Spleen (tissue), 11 donors: ENCODE data around the gene KIT. TPM values are rescaled to one million over a fixed set of nuclear protein-coding genes. Genes with fewer than 3 reads are reported as not detected.

ENCODE experiments used
- DNase-seq: peaks from one replicate; pipeline ENCODE4 v3.0.0-alpha.2; 2020
- H3K27ac ChIP-seq, 8 donors: fragments of 200-600 bp; sonication (generic) in 7 of 8; 1 replicate in 4 of 8; 2 replicates in 4 of 8; pipeline versions ENCODE4 v1.5.0 to v1.8.0; 2016 to 2021; ENCODE audit warnings: inconsistent platforms in 4 of 8, mild to moderate bottlenecking in 4 of 8, moderate library complexity in 1 of 8
- H3K27me3 ChIP-seq, 7 donors: fragments of 200-600 bp; sonication (generic) in 6 of 7; replicated peaks in 1 of 7; 1 replicate in 4 of 7; 2 replicates in 3 of 7; pipeline versions ENCODE4 v1.5.0 to v1.8.0; 2016 to 2021; ENCODE audit warnings: inconsistent platforms in 3 of 7, mild to moderate bottlenecking in 1 of 7
- H3K36me3 ChIP-seq, 6 donors: fragments of 200-600 bp; sonication (generic) in 5 of 6; 1 replicate in 4 of 6; 2 replicates in 2 of 6; pipeline versions ENCODE4 v1.5.0 to v1.8.0; 2016 to 2021; ENCODE audit warnings: inconsistent platforms in 2 of 6
- H3K4me1 ChIP-seq, 6 donors: fragments of 200-600 bp; sonication (generic) in 5 of 6; 1 replicate in 3 of 6; 2 replicates in 3 of 6; pipeline versions ENCODE4 v1.5.0 to v1.8.0; 2016 to 2021; ENCODE audit warnings: inconsistent platforms in 3 of 6
- H3K4me3 ChIP-seq, 8 donors: fragments of 200-600 bp; sonication (generic) in 7 of 8; 1 replicate in 4 of 8; 2 replicates in 4 of 8; pipeline versions ENCODE4 v1.5.0 to v1.8.0; 2016 to 2021; ENCODE audit warnings: inconsistent platforms in 4 of 8, mild to moderate bottlenecking in 4 of 8, moderate library complexity in 2 of 8
- H3K9me3 ChIP-seq, 8 donors: fragments of 200-600 bp; sonication (generic) in 7 of 8; 1 replicate in 4 of 8; 2 replicates in 4 of 8; pipeline versions ENCODE4 v1.5.0 to v1.8.0; 2016 to 2021; ENCODE audit warnings: inconsistent platforms in 4 of 8
- POLR2A ChIP-seq, 3 donors: fragments of 450-650 bp; IDR thresholded peaks; one replicate each; pipeline ENCODE4 v1.5.1; 2017; ENCODE audit warnings: antibody characterized with exemption in 3 of 3, mild to moderate bottlenecking in 1 of 3
- POLR2AphosphoS5 ChIP-seq, 3 donors: sonication (generic); formaldehyde crosslinking; IDR thresholded peaks; one replicate each; pipeline ENCODE4 v1.5.1; 2017; ENCODE audit warnings: antibody characterized with exemption in 3 of 3
- WGBS, 5 donors: extraction: QIAGEN DNeasy Blood & Tissue Kit in 3 of 5; methylation state at CpG; one replicate each; pipeline versions ENCODE4 v1.1.5 to v1.1.7; 2013 to 2018; 5-methylcytosine and 5-hydroxymethylcytosine counted together
- intact Hi-C: fragments of 100-400 bp; cut with DNase I; formaldehyde crosslinking; loops from one replicate; pipeline ENCODE4 v1.15.0; 2023; ENCODE audit warnings: low total_unique reads
- polyA plus RNA-seq, 3 donors: library from polyadenylated mRNA; stranded (reverse); fragments of 200-250 nt; gene quantifications; one replicate each; pipeline ENCODE4 v1.2.1, GENCODE V29; 2013
- total RNA-seq, 7 donors: library from RNA; depleted of rRNA in 3 of 7; stranded (reverse); fragments of >200 nt in 3 of 7; fragmentation: NEBNext Ultra II Directional in 4 of 7; extraction: Animal tissue kit (Norgen Biotek cat#: 25700) in 4 of 7; gene quantifications; one replicate each; pipeline versions ENCODE4 v1.1.0 to v1.2.1, GENCODE V29; 2016 to 2021
- TF ChIP-seq, protein P1 (sequence below), 11 experiments: fragments of 200-600 bp in 7 of 11; fragments of 450-650 bp in 4 of 11; sonication (generic) in 4 of 11; IDR thresholded peaks in 8 of 11; conservative IDR thresholded peaks in 3 of 11; 1 replicate in 7 of 11; 2 replicates in 4 of 11; pipeline versions ENCODE4 v1.4.0 to v1.8.0; 2016 to 2021; ENCODE audit warnings: antibody characterized with exemption in 11 of 11, inconsistent platforms in 4 of 11, mild to moderate bottlenecking in 1 of 11
- donor health status: healthy with polysubstance abuse.
- donor health status: DM: no; HTN: no; CAD: no; lungs with moderate emphysema.
- donor health status: DM: no; HTN: no; CAD: no.
- donor health status: Bipolar disorder and iron deficiency.
- donor health status: healthy.
- donor health status: DM: no; HTN: no; CAD: no.
- donor health status: DM: yes; HTN: yes; CAD: no.

KIT gene
- total and polyA plus RNA-seq, 10 donors: 0.24 to 16.8 (median 3.2) TPM

DNA sequence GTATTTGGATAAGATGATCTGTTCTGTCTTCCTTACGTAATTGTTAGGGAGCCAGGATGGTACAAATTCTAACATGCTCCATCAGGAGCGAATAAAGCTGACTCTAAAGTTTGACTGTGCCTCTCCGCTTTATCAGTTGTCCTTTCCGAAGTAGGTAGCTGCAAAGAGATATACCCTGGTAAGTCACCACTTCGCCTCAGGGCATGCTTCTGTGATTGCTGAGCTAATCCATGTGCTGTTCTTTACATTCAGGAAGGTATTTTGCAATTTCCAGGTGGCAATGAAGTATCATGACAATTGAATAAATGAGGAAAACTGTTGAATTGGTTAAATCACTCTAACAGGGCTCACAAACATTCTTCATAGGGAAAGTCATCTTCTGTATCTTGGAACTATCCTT, 38.9 kb downstream of the KIT start:
- H3K4me1 ChIP-seq: no peaks in the 10 kb centered on the region
- DNase-seq: no peak

DNA sequence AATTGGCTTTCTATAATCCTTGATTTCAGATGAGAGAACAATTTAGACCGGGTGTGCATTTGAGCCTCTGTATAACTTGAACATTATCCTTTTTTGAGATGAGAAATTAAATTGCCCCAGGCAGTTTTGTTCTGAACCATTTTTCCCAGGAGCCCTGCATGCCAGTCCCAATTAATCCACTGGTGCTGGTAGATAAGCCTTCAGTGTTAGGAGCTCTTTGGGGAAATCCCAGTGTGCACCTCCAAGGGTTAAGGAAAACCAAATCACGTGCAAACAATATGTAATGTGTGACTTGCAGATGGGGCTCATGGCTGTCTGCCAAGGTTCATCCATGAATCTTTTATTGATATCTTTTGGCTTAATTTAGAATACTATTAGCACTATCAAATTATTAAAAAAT, 43.2 kb downstream of the KIT start:
- no peaks in the 10 kb centered on the region for H3K36me3 ChIP-seq
- H3K27ac ChIP-seq: no peak overlapping the region
- no peak for DNase-seq
- WGBS, 5 donors: 20 to 38% (median 26%) methylated on average over 2 of the region's 2 CpGs
- H3K9me3 ChIP-seq: no peaks in the 10 kb centered on the region
- no peak for TF ChIP-seq POLR2AphosphoS5 (IDR thresholded peaks at IDR 0.05)
- TF ChIP-seq POLR2A (IDR thresholded peaks at IDR 0.05): no peak
- TF ChIP-seq, protein P1, sequence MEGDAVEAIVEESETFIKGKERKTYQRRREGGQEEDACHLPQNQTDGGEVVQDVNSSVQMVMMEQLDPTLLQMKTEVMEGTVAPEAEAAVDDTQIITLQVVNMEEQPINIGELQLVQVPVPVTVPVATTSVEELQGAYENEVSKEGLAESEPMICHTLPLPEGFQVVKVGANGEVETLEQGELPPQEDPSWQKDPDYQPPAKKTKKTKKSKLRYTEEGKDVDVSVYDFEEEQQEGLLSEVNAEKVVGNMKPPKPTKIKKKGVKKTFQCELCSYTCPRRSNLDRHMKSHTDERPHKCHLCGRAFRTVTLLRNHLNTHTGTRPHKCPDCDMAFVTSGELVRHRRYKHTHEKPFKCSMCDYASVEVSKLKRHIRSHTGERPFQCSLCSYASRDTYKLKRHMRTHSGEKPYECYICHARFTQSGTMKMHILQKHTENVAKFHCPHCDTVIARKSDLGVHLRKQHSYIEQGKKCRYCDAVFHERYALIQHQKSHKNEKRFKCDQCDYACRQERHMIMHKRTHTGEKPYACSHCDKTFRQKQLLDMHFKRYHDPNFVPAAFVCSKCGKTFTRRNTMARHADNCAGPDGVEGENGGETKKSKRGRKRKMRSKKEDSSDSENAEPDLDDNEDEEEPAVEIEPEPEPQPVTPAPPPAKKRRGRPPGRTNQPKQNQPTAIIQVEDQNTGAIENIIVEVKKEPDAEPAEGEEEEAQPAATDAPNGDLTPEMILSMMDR (IDR thresholded peaks at IDR 0.05 in 8 of 11, conservative IDR thresholded peaks at IDR 0.05 in 3 of 11): no peak
- no peaks in the 10 kb centered on the region for H3K27me3 ChIP-seq
- H3K4me3 ChIP-seq: no peak overlapping the region
- intact Hi-C loops: no loop called here
- H3K4me1 ChIP-seq: no peaks in the 10 kb centered on the region

More for the DNA sequence above, 38.9 kb downstream of the KIT start:
- H3K27ac ChIP-seq: no peak overlapping the region
- intact Hi-C loops: no loop called here
- WGBS, 5 donors: 91 to 95% (median 94%) methylated on average over 5 of the region's 5 CpGs
- H3K4me3 ChIP-seq: no peak overlapping the region
- H3K9me3 ChIP-seq: no peaks in the 10 kb centered on the region
- TF ChIP-seq, protein P1 (IDR thresholded peaks at IDR 0.05 in 8 of 11, conservative IDR thresholded peaks at IDR 0.05 in 3 of 11): no peak
- no peak for TF ChIP-seq POLR2A (IDR thresholded peaks at IDR 0.05)
- TF ChIP-seq POLR2AphosphoS5 (IDR thresholded peaks at IDR 0.05): no peak
- H3K27me3 ChIP-seq: no peaks in the 10 kb centered on the region
- H3K36me3 ChIP-seq: no peaks in the 10 kb centered on the region

DNA sequence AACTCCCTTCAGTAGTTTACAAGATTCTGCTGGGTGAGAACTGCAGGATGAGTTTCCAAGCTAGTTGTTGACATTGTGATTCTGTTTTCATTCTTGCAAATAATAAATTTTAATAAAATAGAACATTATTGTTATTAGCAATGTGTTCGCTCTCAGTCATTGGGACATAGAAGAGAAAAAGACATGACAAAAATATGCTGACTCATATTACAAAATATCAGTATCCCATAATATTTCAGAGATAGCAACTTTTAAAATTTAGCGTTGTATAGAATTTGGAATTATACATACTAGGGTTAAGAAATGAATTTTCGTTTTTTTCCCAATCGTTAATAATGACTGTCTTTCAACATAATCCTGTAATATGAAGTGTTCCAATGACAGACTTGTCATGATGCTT, 45.4 kb downstream of the KIT start:
- Histone ChIP-seq H3K27ac (no peak overlapping the region), H3K4me3 (no peak overlapping the region), H3K27me3 (no peaks in the 10 kb centered on the region), H3K36me3 (no peaks in the 10 kb centered on the region), H3K9me3 (no peaks in the 10 kb centered on the region), H3K4me1 (peaks cover 0 to under 1% (median 0%) of the 10 kb centered on the region in 6 donors)
- WGBS, 5 donors: 83 to 90% (median 88%) methylated on average over 4 of the region's 4 CpGs
- intact Hi-C loops: no loop called here
- TF ChIP-seq, protein P1 (IDR thresholded peaks at IDR 0.05 in 8 of 11, conservative IDR thresholded peaks at IDR 0.05 in 3 of 11): no peak
- no peak for TF ChIP-seq POLR2AphosphoS5 (IDR thresholded peaks at IDR 0.05)
- no peak for TF ChIP-seq POLR2A (IDR thresholded peaks at IDR 0.05)
- DNase-seq: no peak

DNA sequence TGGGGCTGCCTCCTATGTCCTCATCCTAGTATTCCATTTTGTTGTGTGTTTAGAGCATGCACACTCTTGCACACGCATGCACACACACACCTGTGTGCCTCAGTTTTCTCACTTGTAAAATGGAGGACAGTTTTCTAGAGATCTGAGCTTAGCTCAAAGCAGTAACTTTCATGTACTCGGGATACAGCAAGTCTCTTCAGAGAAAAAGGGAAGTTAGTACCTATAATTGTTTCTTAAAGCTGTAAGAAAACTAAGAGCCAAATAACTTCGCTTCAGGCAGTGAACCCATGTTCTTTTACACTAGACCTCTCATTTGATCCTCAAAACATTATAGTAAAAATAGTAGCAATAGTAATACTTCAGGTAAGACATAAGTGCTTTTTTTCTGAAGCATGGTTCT, 49.6 kb downstream of the KIT start:
- TF ChIP-seq POLR2AphosphoS5 (IDR thresholded peaks at IDR 0.05) (no peak), POLR2A (IDR thresholded peaks at IDR 0.05) (no peak)
- TF ChIP-seq, protein P1 (IDR thresholded peaks at IDR 0.05 in 8 of 11, conservative IDR thresholded peaks at IDR 0.05 in 3 of 11): no peak
- no peak overlapping the region for H3K4me3 ChIP-seq
- intact Hi-C loops: no loop called here
- 49 to 71% (median 67%) methylated on average over 3 of the region's 3 CpGs for WGBS, 5 donors
- H3K4me1 ChIP-seq: peaks cover 0 to 22% (median 2%) of the 10 kb centered on the region in 6 donors
- no peak for DNase-seq
- no peaks in the 10 kb centered on the region for H3K9me3 ChIP-seq
- H3K27ac ChIP-seq: no peak overlapping the region
- H3K27me3 ChIP-seq: no peaks in the 10 kb centered on the region
- no peaks in the 10 kb centered on the region for H3K36me3 ChIP-seq
